ENCODE measurements around the gene ZNF106. TPM values are rescaled to one million over a fixed set of nuclear protein-coding genes. Genes with fewer than 3 reads are reported as not detected.

ZNF106 gene
- total RNA-seq, 2 donors from 2014 or later = 42.1 to 46.2 TPM

DNA sequence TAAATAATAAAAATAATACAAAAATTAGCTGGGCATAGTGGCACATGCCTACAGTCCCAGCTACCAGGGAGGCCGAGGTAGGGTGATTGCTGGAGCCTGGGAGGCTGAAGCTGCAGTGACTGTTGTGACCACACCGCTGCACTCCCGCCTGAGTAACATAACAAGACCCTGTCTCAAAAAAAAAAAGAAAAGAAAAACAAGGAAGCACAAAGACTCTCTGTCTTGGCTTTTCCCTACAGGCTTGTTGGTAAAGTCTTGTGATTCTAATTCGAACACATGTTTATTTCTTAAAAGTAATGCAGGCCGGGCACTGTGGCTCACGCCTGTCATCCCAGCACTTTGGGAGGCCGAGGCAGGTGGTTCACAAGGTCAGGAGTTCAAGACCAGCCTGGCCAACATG, 71.6 kb downstream of the ZNF106 start:
- no peak for TF ChIP-seq CTCF (conservative IDR thresholded peaks at IDR 0.05)
- Histone ChIP-seq H3K9me3 (ENCODE audit: control insufficient read depth, low read length) (no peaks in the 10 kb centered on the region), H3K36me3 (ENCODE audit: control insufficient read depth, insufficient read depth, low read length) (peaks cover 71% of the 10 kb centered on the region), H3K4me3 (ENCODE audit: low read length) (no peak overlapping the region), H3K9ac (ENCODE audit: extremely low read depth, low read length, poor library complexity, severe bottlenecking) (no peak overlapping the region), H3K27me3 (ENCODE audit: control insufficient read depth, insufficient read depth, low read length, poor library complexity, severe bottlenecking) (no peaks in the 10 kb centered on the region), H3K27ac (ENCODE audit: low read depth, low read length) (no peak overlapping the region), H3K4me1 (ENCODE audit: control insufficient read depth, insufficient read depth, low read length) (no peaks in the 10 kb centered on the region)
- Mint-ChIP-seq H3K4me1 (no peaks in the 10 kb centered on the region), H3K36me3 (ENCODE audit: low read depth) (peaks cover 63% of the 10 kb centered on the region), H3K27ac (no peak overlapping the region), H3K4me3 (no peak overlapping the region), H3K9me3 (no peaks in the 10 kb centered on the region), H3K27me3 (ENCODE audit: insufficient read depth) (no peaks in the 10 kb centered on the region)
- no peak for DNase-seq
- 84 to 87% methylated on average over 5 to 7 of the region's 7 CpGs for WGBS, 2 experiments (ENCODE audit: insufficient coverage in 1 of 2, insufficient read length in 1 of 2)

GRCh38 chr15:42413920-42414319, 77.0 kb downstream of the ZNF106 start:
- no peak for DNase-seq
- H3K27me3 Mint-ChIP-seq (ENCODE audit: insufficient read depth) = no peaks in the 10 kb centered on the region
- Histone ChIP-seq H3K9ac (ENCODE audit: extremely low read depth, low read length, poor library complexity, severe bottlenecking) (no peak overlapping the region), H3K27ac (ENCODE audit: low read depth, low read length) (no peak overlapping the region), H3K4me3 (ENCODE audit: low read length) (no peak overlapping the region), H3K4me1 (ENCODE audit: control insufficient read depth, insufficient read depth, low read length) (no peaks in the 10 kb centered on the region), H3K9me3 (ENCODE audit: control insufficient read depth, low read length) (no peaks in the 10 kb centered on the region), H3K27me3 (ENCODE audit: control insufficient read depth, insufficient read depth, low read length, poor library complexity, severe bottlenecking) (no peaks in the 10 kb centered on the region), H3K36me3 (ENCODE audit: control insufficient read depth, insufficient read depth, low read length) (peaks cover 41% of the 10 kb centered on the region)
- no peak overlapping the region for H3K27ac Mint-ChIP-seq
- no peaks in the 10 kb centered on the region for H3K9me3 Mint-ChIP-seq
- H3K4me1 Mint-ChIP-seq = no peaks in the 10 kb centered on the region
- H3K4me3 Mint-ChIP-seq = no peak overlapping the region
- no peak for TF ChIP-seq CTCF (conservative IDR thresholded peaks at IDR 0.05)
- peaks cover 50% of the 10 kb centered on the region for H3K36me3 Mint-ChIP-seq (ENCODE audit: low read depth)
- 83 to 84% methylated on average over 2 of the region's 2 CpGs for WGBS, 2 experiments (ENCODE audit: insufficient coverage in 1 of 2, insufficient read length in 1 of 2)

- Mint-ChIP-seq H3K4me3 (no peak overlapping the region), H3K27ac (no peak overlapping the region), H3K4me1 (no peaks in the 10 kb centered on the region), H3K9me3 (no peaks in the 10 kb centered on the region), H3K36me3 (ENCODE audit: low read depth) (peaks cover 40% of the 10 kb centered on the region), H3K27me3 (ENCODE audit: insufficient read depth) (no peaks in the 10 kb centered on the region)
- Histone ChIP-seq H3K27ac (ENCODE audit: low read depth, low read length) (no peak overlapping the region), H3K9ac (ENCODE audit: extremely low read depth, low read length, poor library complexity, severe bottlenecking) (no peak overlapping the region), H3K27me3 (ENCODE audit: control insufficient read depth, insufficient read depth, low read length, poor library complexity, severe bottlenecking) (no peaks in the 10 kb centered on the region), H3K4me1 (ENCODE audit: control insufficient read depth, insufficient read depth, low read length) (no peaks in the 10 kb centered on the region), H3K36me3 (ENCODE audit: control insufficient read depth, insufficient read depth, low read length) (peaks cover 28% of the 10 kb centered on the region), H3K9me3 (ENCODE audit: control insufficient read depth, low read length) (no peaks in the 10 kb centered on the region), H3K4me3 (ENCODE audit: low read length) (no peak overlapping the region)
- TF ChIP-seq CTCF (conservative IDR thresholded peaks at IDR 0.05) = no peak
- no peak for DNase-seq
- 99 to 100% methylated on average over 7 of the region's 7 CpGs for WGBS, 2 experiments (ENCODE audit: insufficient coverage in 1 of 2, insufficient read length in 1 of 2)
Measured at GRCh38 chr15:42411884-42412283, 79.1 kb downstream of the ZNF106 start.

Data from endodermal cell (in vitro differentiated cells).